Putamen (tissue), 1 donor: ENCODE measurements around the gene LILRA6.
A peak's percentile ranks its signal among the peaks of the same experiment; 100 is the strongest.
"Not testable (repeated sequence)": the region's sequence is repeated elsewhere in the genome, so short reads cannot be mapped to it uniquely, and the experiment has no call there.

Experiments
- DNase-seq: peaks from one replicate; pipeline ENCODE4 v3.0.0-alpha.2; 2016; ENCODE audit warnings: low spot score

Gene LILRA6

GRCh38 chr19:54231077-54231931 is 11.3 kb downstream of the LILRA6 start:
- DNase-seq: peak; percentile 84

GRCh38 chr19:54230031-54230430 is 12.6 kb downstream of the LILRA6 start:
- DNase-seq: no peak

DNA sequence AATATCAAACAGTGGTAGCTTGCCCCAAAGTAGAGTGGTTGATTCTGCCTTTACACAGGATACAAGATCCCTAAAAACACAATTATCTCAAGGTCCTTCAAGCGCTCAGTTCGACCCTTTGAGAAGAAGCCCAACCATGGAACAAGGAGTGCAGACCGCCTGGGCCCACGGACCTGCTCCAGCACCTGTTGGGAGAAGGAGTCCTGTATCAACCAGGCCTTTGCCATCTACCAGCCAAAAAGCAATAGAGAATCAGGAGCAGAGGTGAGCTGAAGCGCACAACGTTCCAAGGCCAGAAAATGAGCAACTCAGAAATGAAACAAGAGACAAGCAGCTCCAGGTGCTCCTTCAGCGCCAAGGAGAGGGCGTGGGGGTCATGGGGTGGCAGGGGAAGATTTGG is 13.4 kb downstream of the LILRA6 start:
- DNase-seq: no peak

GRCh38 chr19:54224619-54225018 is 18.0 kb downstream of the LILRA6 start:
- DNase-seq: not testable (repeated sequence)

DNA sequence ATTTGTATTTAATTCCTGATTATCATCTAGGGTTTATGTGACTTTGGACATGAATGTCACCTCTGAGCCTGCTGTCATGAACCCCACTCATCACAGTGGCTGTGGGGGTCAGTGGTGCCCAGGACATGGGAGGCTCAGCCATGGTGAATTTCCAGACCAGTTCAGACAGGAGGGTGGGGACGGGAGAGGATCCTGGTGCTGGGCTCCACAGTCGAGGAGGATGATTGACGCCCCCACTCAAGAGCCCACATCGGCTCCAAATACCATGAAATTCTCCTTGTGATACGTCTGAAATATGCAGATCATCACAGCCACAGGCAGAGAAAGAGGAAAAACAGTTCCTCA is 18.7 kb downstream of the LILRA6 start:
- DNase-seq: not testable (repeated sequence)

- DNase-seq: not testable (repeated sequence)
Measured at GRCh38 chr19:54223277-54223936, 19.2 kb downstream of the LILRA6 start.

GRCh38 chr19:54222474-54223276 is 19.9 kb downstream of the LILRA6 start, which contains the start of gene LILRB3:
LILRB3 (minus strand) TSS chr19:54223007; CDS start chr19:54222976, 31 bp downstream.
- not testable (repeated sequence) for DNase-seq

GRCh38 chr19:54221947-54222346 is 20.6 kb downstream of the LILRA6 start:
- not testable (repeated sequence) for DNase-seq

DNA sequence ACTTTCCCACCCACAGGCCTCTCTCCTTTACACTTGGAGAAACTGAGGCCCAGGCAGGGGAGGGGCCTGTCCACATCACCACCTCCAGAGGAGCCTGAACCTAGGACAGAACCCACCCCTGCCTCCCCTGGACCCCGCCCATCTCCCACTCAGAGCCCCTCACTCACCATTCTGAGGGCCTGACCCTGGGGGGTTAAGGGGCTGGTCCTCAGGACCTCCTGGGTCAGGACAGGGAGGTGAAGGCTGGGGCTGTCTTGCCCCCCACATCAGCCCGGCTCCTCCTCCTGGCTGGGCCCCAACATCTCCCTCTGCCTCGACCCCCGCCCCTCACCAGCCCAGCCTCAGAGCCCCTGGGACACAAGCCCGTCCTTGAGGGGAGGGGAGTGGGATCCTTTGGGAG is 22.9 kb downstream of the LILRA6 start:
- DNase-seq: not testable (repeated sequence)

DNA sequence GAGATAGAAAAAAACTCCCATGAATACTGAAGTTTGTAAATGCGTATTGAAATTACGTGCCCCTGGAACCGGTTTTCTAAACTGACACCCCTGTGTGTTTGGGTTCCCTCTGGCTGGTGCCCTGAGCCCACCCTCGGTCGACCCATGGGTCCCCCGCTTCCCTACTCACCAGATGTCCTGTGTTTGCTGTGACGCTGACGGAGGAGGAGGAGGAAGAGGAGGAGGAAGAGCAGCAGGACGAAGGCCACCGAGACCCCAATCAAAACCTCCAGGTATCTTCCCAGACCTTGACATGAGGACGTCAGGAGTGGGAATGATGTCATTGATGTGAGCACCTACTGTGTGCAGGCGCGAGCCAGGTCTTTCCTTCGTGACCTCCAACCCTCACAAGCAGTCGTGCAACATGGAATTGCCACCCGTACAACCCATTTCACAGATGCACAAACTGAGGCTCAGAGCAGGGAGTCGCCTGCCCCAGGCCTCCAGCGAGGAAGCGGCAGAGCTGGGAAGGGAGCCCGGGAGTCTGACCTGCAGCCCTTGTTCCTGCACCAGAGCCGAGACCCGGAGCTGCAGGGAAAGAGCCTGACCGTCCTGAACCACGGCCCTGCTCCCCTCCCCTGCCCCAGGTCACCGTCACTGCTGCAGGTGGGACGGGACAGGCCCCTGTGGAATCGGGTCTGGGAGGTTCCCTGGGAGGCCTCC is 23.5 kb downstream of the LILRA6 start:
- no peak for DNase-seq

DNA sequence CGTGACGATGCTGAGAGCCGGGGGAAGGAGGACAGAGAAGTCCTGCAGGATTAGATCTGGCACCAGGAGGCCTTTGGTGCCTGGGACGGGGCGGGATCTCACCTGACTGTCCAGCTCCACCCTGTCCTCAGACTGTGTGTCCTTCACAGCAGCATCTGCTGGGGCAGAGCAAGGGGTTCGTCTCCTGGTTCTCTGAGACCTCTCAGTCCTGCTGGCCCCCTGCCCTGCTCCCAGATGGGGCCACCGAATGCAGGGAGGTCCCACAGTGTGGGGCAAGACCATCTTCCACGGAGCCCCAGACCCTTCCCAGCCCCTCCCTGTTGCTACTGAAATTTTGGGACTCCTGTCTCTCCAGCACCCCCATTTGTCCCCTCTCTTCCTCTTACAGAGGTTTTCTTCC is 24.3 kb downstream of the LILRA6 start:
- no peak for DNase-seq

DNA sequence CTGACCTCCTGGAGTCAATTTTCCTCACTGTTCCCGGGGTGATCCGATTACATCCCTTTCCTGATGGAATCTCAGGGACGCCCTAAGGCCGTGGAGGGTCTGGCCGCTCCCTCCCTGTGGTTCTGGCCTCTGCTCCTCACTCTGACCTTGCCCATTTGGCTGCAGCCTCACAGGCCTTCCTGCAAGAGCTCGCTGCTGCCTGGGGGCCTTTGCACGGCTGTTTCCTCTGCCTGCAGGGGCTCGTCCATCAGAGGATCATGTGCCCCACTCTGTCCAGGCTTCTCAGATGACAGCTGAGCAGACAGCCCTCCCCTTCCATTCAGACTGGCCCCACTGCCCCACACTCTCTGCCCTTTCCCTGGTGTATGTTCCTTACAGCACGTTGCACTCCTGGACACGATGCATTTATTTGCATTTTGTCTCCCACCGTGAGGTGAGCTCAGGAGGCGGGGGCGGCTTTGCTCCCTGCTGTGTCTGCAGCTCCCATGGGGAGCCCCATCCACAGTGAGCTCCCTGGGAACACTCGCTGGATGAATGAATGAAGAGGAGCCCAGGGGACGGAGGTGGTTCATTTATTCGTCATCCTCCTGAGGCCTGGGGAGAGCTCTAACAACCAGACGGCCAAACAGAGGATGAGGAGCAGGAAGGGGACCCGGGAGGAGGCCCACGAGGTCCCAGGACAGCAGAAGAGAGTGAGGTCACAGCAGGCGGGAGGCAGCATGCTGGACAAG is 24.9 kb downstream of the LILRA6 start:
- DNase-seq: not testable (repeated sequence)

DNA sequence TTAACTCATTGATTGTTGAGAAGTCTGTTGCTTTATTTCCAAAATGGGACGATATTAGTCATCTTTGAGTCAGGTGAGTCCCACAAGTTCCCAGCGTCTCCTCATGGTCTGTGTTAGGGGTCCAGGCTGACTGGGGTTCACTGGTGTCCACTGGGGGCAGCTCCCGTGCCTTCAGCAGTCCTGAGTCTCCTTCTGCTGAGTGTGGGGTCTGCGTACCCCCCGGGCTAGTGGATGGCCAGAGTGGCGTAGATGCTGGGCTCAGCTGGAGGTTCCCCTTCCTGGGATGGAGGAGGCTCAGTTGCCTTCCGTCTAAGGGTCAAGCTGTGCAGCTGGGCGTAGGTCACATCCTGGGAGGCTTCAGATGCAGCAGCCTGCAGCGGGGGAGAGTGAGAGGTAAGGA is 25.7 kb downstream of the LILRA6 start:
- DNase-seq: no peak

DNA sequence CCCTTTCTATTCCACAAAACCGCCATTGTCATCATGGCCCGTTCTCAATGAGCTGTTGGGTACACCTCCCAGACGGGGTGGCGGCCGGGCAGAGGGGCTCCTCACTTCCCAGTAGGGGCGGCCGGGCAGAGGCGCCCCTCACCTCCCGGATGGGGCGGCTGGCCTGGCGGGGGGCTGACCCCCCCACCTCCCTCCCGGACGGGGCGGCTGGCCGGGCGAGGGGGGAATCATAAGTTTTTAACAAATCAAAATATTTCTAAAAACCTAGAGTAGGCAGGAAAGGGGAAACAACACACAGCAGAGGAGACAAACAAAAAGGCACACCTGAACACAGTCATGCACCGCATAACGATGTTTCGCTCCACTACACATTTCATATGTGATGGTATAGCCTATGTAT is 27.9 kb downstream of the LILRA6 start:
- DNase-seq: not testable (repeated sequence)

- DNase-seq: not testable (repeated sequence)
Measured at GRCh38 chr19:54214217-54214616, 28.4 kb downstream of the LILRA6 start.

GRCh38 chr19:54211235-54211634 is 31.4 kb downstream of the LILRA6 start:
- DNase-seq: no peak

DNA sequence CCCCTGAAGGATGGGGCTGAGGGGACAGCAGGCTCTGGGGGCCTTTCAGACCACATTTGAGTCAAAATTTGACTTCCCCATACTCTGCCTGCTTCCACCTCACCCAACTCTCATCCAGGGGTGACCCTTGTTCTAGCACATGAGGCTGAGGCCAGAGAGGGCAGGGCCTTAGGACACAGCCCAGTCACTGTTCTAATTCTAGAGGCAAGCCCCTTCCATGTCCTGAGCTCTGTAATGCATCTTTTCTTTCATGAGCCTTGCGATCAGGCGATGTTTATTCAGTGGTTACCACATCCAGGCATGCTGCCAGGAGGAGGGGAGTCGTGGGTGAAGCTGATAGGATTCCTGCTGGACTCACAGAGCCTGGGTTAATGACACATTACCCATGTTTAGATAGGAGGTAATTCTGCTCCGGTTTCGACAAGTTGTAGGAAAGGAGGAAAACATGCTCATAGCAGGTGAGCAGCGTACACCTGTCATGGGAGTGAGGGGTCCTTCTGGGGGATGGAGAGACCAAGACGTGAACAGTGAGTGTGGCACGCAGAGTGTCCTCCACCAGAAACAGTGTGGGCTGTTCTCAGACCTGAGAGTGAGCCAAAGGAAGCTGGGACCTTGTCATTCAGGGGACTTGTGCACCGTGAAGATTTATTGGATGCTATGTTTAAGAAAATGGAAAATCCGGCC is 32.6 kb downstream of the LILRA6 start:
- peak; percentile 83 for DNase-seq

- peak; percentile 47 for DNase-seq
Measured at GRCh38 chr19:54209058-54209810, 33.4 kb downstream of the LILRA6 start.

GRCh38 chr19:54208784-54209057 is 33.9 kb downstream of the LILRA6 start:
- no peak for DNase-seq
